ENCODE data around the gene REG4. TPM values are rescaled to one million over a fixed set of nuclear protein-coding genes. Genes with fewer than 3 reads are reported as not detected.
"Not testable (repeated sequence)": the region's sequence is repeated elsewhere in the genome, so short reads cannot be mapped to it uniquely, and the experiment has no call there.

The REG4 gene
- total RNA-seq = 100 to 1,000 TPM in 3 of 4 donors, 10 to 100 TPM in 1; 27.2 to 559 (median 132) TPM

DNA sequence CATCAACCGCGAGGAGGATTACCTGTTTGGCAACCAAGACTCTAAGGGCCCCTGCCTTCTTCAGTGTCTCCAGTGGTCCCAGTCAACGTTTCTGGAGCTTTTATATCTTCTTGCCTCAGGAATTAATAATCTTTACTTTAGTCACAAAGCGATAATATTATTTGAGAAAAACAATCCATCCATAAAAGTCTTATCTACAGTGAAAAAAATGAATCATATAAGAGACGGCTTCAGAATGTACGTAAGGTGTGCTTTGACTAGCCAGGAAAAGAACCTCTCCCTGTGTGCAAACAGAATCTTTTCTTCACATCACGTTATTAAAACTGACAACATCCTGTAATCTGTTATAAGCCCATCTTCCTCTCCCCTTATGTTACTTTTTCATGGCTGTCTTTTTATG, at the start of gene REG4:
Gene REG4 (minus strand): TSS at position 74 of the 400 bp plus-strand sequence. CDS start 2,691 bp downstream, outside the sequence.
- H3K27ac ChIP-seq = no peak within 1 kb of the TSS
- peaks cover 0 to 6% (median 0%) of the 10 kb centered on the region in 4 donors for H3K4me1 ChIP-seq
- peak within 1 kb of the TSS in 2 of 4 donors; percentile 12 to 16 for H3K4me3 ChIP-seq
- peak; percentile 8 to 22 for TF ChIP-seq POLR2A (IDR thresholded peaks at IDR 0.05)
- TF ChIP-seq, protein P1, sequence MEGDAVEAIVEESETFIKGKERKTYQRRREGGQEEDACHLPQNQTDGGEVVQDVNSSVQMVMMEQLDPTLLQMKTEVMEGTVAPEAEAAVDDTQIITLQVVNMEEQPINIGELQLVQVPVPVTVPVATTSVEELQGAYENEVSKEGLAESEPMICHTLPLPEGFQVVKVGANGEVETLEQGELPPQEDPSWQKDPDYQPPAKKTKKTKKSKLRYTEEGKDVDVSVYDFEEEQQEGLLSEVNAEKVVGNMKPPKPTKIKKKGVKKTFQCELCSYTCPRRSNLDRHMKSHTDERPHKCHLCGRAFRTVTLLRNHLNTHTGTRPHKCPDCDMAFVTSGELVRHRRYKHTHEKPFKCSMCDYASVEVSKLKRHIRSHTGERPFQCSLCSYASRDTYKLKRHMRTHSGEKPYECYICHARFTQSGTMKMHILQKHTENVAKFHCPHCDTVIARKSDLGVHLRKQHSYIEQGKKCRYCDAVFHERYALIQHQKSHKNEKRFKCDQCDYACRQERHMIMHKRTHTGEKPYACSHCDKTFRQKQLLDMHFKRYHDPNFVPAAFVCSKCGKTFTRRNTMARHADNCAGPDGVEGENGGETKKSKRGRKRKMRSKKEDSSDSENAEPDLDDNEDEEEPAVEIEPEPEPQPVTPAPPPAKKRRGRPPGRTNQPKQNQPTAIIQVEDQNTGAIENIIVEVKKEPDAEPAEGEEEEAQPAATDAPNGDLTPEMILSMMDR (IDR thresholded peaks at IDR 0.05) = no peak
- DNase-seq = no peak
- H3K36me3 ChIP-seq = no peaks in the 10 kb centered on the region
- no peaks in the 10 kb centered on the region for H3K27me3 ChIP-seq
- no peaks in the 10 kb centered on the region for H3K9me3 ChIP-seq

DNA sequence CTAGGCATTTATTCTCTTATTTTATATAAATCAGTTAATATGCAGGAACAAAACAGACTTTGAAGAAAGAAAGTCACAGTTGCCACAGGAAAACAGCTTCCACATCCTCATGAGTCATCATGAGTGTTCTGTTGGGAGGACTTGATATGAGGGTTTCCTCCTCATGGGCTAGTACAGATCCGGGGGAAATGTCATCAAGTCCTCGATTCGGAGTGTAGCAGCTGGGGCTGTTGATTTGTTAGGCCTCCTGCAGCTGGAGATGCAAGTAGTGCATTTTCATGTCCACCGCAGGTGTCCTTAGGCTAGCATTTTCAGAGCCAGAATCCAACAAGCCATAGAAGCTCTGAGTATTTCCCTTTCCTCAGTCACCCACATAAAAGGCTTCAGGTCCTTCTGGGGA, 48.4 kb upstream of the REG4 start:
- TF ChIP-seq, protein P1 (IDR thresholded peaks at IDR 0.05) = no peak
- Histone ChIP-seq H3K27ac (no peak overlapping the region), H3K4me1 (peaks cover 0 to 21% (median 0%) of the 10 kb centered on the region in 4 donors), H3K36me3 (no peaks in the 10 kb centered on the region), H3K4me3 (no peak overlapping the region), H3K27me3 (no peaks in the 10 kb centered on the region), H3K9me3 (no peaks in the 10 kb centered on the region)
- no peak for DNase-seq

DNA sequence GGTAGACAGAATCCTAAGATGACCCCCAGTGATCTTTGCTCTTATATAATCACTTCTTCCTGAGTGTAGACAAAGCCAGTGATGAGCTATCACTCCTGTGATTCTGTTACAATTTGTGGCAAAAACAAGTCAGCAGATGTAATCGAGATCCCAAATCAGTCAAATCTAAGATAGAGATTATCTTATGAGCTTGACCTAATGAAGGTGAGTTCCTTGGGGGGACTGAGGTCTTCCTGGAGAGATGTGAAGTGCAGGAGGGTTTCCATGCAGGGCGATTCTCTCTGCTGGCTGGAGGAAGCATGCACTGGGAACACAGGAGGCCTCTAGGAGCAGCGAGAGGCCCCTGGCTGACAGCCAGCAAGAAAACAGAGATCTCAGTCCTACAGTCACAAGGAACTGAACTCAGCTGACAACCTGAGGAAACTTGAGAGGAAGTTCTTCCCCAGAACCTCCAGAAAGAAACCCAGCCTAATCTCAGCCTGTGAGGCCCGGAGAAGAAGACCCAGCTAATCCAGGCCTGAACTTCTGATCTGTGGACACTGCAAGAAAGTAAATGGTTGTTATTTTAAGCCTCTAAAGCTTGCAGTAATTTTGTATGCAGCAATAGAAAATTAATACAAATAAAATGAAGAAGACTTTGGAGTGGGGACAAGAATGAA, 47.4 kb upstream of the REG4 start:
- not testable (repeated sequence) for H3K9me3 ChIP-seq, H3K27me3 ChIP-seq, DNase-seq, H3K4me3 ChIP-seq, H3K27ac ChIP-seq, H3K36me3 ChIP-seq
- H3K4me1 ChIP-seq = peaks cover 0 to 21% (median 0%) of the 10 kb centered on the region in 4 donors

DNA sequence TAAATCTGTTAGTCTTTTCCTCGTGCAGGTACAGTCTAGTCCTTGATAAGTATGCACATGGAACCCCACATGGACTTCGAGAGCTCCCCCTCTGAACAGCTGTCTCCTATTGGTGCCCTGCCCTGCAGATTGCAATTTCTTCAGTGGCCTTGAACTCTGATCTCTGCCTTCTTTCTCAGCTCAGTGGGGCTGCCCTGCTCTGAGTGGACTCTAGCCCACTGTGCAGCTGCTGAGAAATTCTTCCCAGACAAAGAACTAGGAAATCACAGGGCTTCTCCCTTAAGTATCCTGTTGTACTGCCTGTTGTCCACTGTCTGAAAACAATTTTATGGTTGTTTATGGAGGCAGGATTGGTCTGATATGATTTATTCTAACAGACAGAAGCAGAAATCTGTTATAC, 46.9 kb upstream of the REG4 start:
- DNase-seq = no peak
- no peak overlapping the region for H3K27ac ChIP-seq
- no peaks in the 10 kb centered on the region for H3K36me3 ChIP-seq
- TF ChIP-seq, protein P1 (IDR thresholded peaks at IDR 0.05) = no peak
- no peak for TF ChIP-seq POLR2A (IDR thresholded peaks at IDR 0.05)
- no peak overlapping the region for H3K4me3 ChIP-seq
- peaks cover 0 to 21% (median 0%) of the 10 kb centered on the region in 4 donors for H3K4me1 ChIP-seq
- no peaks in the 10 kb centered on the region for H3K9me3 ChIP-seq
- no peaks in the 10 kb centered on the region for H3K27me3 ChIP-seq

DNA sequence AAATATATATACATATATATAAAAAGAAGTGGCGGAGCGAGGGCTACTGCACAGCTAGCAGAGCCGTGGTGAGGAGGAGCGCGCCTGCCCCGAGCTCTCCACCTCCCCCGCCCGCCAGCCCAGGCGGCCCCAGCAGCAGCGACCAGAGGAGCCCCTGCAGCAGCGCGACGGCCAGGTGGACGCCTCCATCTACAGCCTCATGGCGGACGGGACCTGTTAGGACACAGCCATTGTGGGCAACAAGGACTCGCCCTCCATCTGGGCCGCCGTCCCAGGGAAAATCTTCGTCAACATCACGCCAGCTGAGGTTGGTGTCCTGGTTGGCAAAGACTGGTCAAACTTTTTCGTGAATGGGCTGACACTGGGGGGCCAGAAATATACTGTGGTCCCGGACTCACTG, 41.9 kb upstream of the REG4 start:
- DNase-seq = no peak
- Histone ChIP-seq H3K4me3 (no peak overlapping the region), H3K36me3 (no peaks in the 10 kb centered on the region), H3K27me3 (no peaks in the 10 kb centered on the region), H3K9me3 (no peaks in the 10 kb centered on the region), H3K27ac (no peak overlapping the region), H3K4me1 (no peaks in the 10 kb centered on the region)
- no peak for TF ChIP-seq POLR2A (IDR thresholded peaks at IDR 0.05)
- TF ChIP-seq, protein P1 (IDR thresholded peaks at IDR 0.05) = no peak

DNA sequence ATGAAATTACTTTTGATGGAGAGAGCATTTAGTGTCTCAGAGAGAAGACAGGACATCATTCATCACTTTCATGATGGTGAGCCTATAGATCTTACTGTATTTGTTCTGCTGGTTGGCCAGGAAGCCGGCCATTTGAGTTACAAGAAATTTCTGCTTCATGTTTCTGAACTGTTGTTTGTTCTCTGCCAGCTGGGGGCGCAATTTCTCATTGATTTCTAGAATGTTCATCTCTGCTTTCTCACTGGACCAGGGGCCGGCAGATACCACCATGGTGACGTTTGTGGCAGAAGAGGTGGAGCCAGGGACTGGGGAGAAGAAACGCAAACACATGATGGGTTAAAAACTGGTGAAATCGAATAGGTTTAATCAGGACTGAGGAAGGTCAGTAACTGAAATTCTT, 32.9 kb upstream of the REG4 start:
- not testable (repeated sequence) for H3K36me3 ChIP-seq, H3K4me1 ChIP-seq, H3K27me3 ChIP-seq, H3K9me3 ChIP-seq, H3K27ac ChIP-seq, DNase-seq, H3K4me3 ChIP-seq
- TF ChIP-seq, protein P1 (IDR thresholded peaks at IDR 0.05) = peak in 1 of 6 experiments; percentile 5
